Mesenchymal stem cell (in vitro differentiated cells and primary cell): ENCODE results near the gene DYRK3.

Experiments
- DNase-seq: peaks from one replicate; pipeline ENCODE4 v3.0.0-alpha.2; 2013
- H2AFZ ChIP-seq: one replicate; pipeline ENCODE4 v1.6.1; 2013; ENCODE audit warnings: low read depth, mild to moderate bottlenecking, control low read depth, inconsistent platforms, low read length, moderate library complexity
- H2AK5ac ChIP-seq: 2 replicates; pipeline ENCODE4 v1.6.1; 2013; ENCODE audit warnings: low read length, moderate library complexity, mild to moderate bottlenecking, inconsistent platforms; ENCODE audit not compliant: severe bottlenecking
- H2BK120ac ChIP-seq: one replicate; pipeline ENCODE4 v1.6.1; 2013; ENCODE audit warnings: low read depth, mild to moderate bottlenecking, inconsistent platforms, low read length, moderate library complexity
- H2BK12ac ChIP-seq, 2 experiments: one replicate each; pipeline ENCODE4 v1.6.1; 2013; ENCODE audit warnings: inconsistent platforms in 2 of 2, low read length in 2 of 2, mild to moderate bottlenecking in 2 of 2, moderate library complexity in 2 of 2, control low read depth in 1 of 2
- H2BK15ac ChIP-seq: one replicate; pipeline ENCODE4 v1.6.1; 2013; ENCODE audit warnings: mild to moderate bottlenecking, low read depth, inconsistent platforms; ENCODE audit not compliant: poor library complexity, severe bottlenecking
- H2BK5ac ChIP-seq: 2 replicates; pipeline ENCODE4 v1.6.1; 2013; ENCODE audit warnings: low read depth, mild to moderate bottlenecking, low read length, control low read depth, inconsistent platforms; ENCODE audit not compliant: poor library complexity, severe bottlenecking
- H3K14ac ChIP-seq, 2 experiments: one replicate each; pipeline ENCODE4 v1.6.1; 2013; ENCODE audit warnings: inconsistent platforms in 2 of 2, low read length in 2 of 2, control low read depth in 1 of 2, mild to moderate bottlenecking in 1 of 2, moderate library complexity in 1 of 2
- H3K18ac ChIP-seq, 2 experiments: one replicate each; pipeline ENCODE4 v1.6.1; 2013; ENCODE audit warnings: inconsistent platforms in 2 of 2, low read length in 2 of 2, control low read depth in 1 of 2, low read depth in 1 of 2, mild to moderate bottlenecking in 1 of 2
- H3K23ac ChIP-seq, 2 experiments: one replicate each; pipeline ENCODE4 v1.6.1; 2013; ENCODE audit warnings: inconsistent platforms in 2 of 2, low read length in 2 of 2, mild to moderate bottlenecking in 2 of 2, moderate library complexity in 2 of 2, control low read depth in 1 of 2
- H3K27ac ChIP-seq: 2 replicates; pipeline ENCODE4 v1.5.1; 2013; ENCODE audit warnings: mild to moderate bottlenecking, moderate library complexity, low read length, control low read depth, inconsistent platforms; ENCODE audit not compliant: poor library complexity, severe bottlenecking
- H3K27me3 ChIP-seq, 2 experiments: 2 replicates each; pipeline versions ENCODE4 v1.6.1 to v1.7.0; 2013; ENCODE audit warnings: low read length in 2 of 2, mild to moderate bottlenecking in 2 of 2, moderate library complexity in 2 of 2, control low read depth in 1 of 2, inconsistent platforms in 1 of 2; ENCODE audit not compliant: control insufficient read depth in 1 of 2, insufficient read depth in 1 of 2
- H3K36me3 ChIP-seq, 2 experiments: 2 replicates each; pipeline versions ENCODE4 v1.6.1 to v1.7.0; 2013; ENCODE audit warnings: low read length in 2 of 2, control low read depth in 1 of 2, inconsistent platforms in 1 of 2, low read depth in 1 of 2, mild to moderate bottlenecking in 1 of 2; ENCODE audit not compliant: insufficient read depth in 2 of 2, control insufficient read depth in 1 of 2
- H3K4ac ChIP-seq, 2 experiments: one replicate each; pipeline ENCODE4 v1.6.1; 2013; ENCODE audit warnings: inconsistent platforms in 2 of 2, low read length in 2 of 2, mild to moderate bottlenecking in 2 of 2, moderate library complexity in 2 of 2, control low read depth in 1 of 2, low read depth in 1 of 2
- H3K4me1 ChIP-seq: 2 replicates; pipeline ENCODE4 v1.6.1; 2013; ENCODE audit warnings: low read depth, low read length, control low read depth; ENCODE audit not compliant: control insufficient read depth, insufficient read depth
- H3K4me2 ChIP-seq: 2 replicates; pipeline ENCODE4 v1.6.1; 2013; ENCODE audit warnings: low read length, mild to moderate bottlenecking, inconsistent platforms; ENCODE audit not compliant: poor library complexity, severe bottlenecking
- H3K4me3 ChIP-seq, 2 experiments: 2 replicates each; pipeline versions ENCODE4 v1.5.1 to v1.7.0; 2013; ENCODE audit warnings: low read length in 2 of 2, mild to moderate bottlenecking in 2 of 2, control low read depth in 1 of 2, low read depth in 1 of 2; ENCODE audit not compliant: insufficient read depth in 1 of 2
- H3K79me1 ChIP-seq: replicated peaks from 2 replicates; pipeline ENCODE4 v1.6.1; 2013; ENCODE audit warnings: mild to moderate bottlenecking, control low read depth, low read length, inconsistent platforms; ENCODE audit not compliant: poor library complexity, severe bottlenecking
- H3K9ac ChIP-seq: 2 replicates; pipeline ENCODE4 v1.7.0; 2013; ENCODE audit warnings: mild to moderate bottlenecking, low read length, moderate library complexity
- H3K9me3 ChIP-seq: 2 replicates; pipeline ENCODE4 v1.7.0; 2013; ENCODE audit warnings: mild to moderate bottlenecking, low read length; ENCODE audit not compliant: control insufficient read depth
- H4K8ac ChIP-seq: one replicate; pipeline ENCODE4 v1.6.1; 2013; ENCODE audit warnings: inconsistent platforms, mild to moderate bottlenecking, low read length, moderate library complexity
- H4K91ac ChIP-seq: one replicate; pipeline ENCODE4 v1.6.1; 2013; ENCODE audit warnings: mild to moderate bottlenecking, low read length, inconsistent platforms
- WGBS: methylation state at CpG from one replicate; pipeline ENCODE4 v1.1.7; 2013; ENCODE audit warnings: mixed read lengths; 5-methylcytosine and 5-hydroxymethylcytosine counted together

DYRK3 gene

DNA sequence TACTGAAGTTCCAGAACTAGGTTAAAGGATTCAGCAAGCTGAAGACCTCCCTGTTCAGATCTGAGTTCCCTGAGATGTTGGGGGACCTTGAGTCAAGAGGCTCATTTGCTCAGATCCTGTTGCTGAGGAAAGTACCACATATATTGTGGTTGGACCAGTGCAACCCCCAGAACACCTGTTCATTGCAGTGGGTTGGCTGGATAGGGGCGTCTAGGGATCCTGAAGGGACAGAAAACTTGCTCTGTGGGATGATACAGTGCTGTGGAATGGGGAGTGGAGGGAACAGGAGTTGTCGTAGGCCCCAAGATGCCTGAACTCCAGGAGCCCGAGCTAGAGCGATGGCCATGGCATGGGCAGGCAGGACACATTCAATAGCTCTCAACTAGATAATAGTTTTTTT lies 24.8 kb downstream of the DYRK3 start:
- no peak overlapping the region for H3K14ac ChIP-seq
- 95% methylated on average over 1 of the region's 4 CpGs for WGBS

GRCh38 chr1:206661161-206661820 lies 26.0 kb downstream of the DYRK3 start:
- DNase-seq = no peak
- peaks cover 6% of the 10 kb centered on the region for H3K4me1 ChIP-seq
- no peak overlapping the region for H2AK5ac ChIP-seq
- H3K27ac ChIP-seq = no peak overlapping the region
- H3K36me3 ChIP-seq = no peaks in the 10 kb centered on the region
- H3K18ac ChIP-seq = no peak overlapping the region
- no peak overlapping the region for H3K14ac ChIP-seq
- no peak overlapping the region for H4K8ac ChIP-seq
- H3K23ac ChIP-seq = no peak overlapping the region
- H2BK12ac ChIP-seq = no peak overlapping the region
- 86% methylated on average over 9 of the region's 11 CpGs for WGBS
- peaks cover 23 to 47% of the 10 kb centered on the region in 2 experiments for H3K27me3 ChIP-seq
- H3K4me3 ChIP-seq = no peak overlapping the region
- H3K9me3 ChIP-seq = no peaks in the 10 kb centered on the region
- no peak overlapping the region for H2BK5ac ChIP-seq
- no peak overlapping the region for H3K4me2 ChIP-seq
- H3K4ac ChIP-seq = no peak overlapping the region
- no peak overlapping the region for H4K91ac ChIP-seq
- no peak overlapping the region for H2AFZ ChIP-seq
- H2BK15ac ChIP-seq = no peak overlapping the region
- no peak overlapping the region for H2BK120ac ChIP-seq
- no peak overlapping the region for H3K9ac ChIP-seq
- H3K79me1 ChIP-seq = no peaks in the 10 kb centered on the region

More for the DNA sequence above, 24.8 kb downstream of the DYRK3 start:
- Histone ChIP-seq H4K91ac (no peak overlapping the region), H3K4ac (no peak overlapping the region), H2BK120ac (no peak overlapping the region), H3K9ac (no peak overlapping the region), H3K23ac (no peak overlapping the region), H2AK5ac (no peak overlapping the region), H2AFZ (no peak overlapping the region), H3K4me2 (no peak overlapping the region), H2BK15ac (no peak overlapping the region), H3K4me1 (peaks cover 6% of the 10 kb centered on the region), H3K36me3 (peaks cover 3 to 4% of the 10 kb centered on the region in 2 experiments), H2BK12ac (no peak overlapping the region), H4K8ac (no peak overlapping the region), H3K27me3 (peaks cover 23 to 43% of the 10 kb centered on the region in 2 experiments), H3K9me3 (no peaks in the 10 kb centered on the region), H3K27ac (no peak overlapping the region), H3K4me3 (no peak overlapping the region), H2BK5ac (no peak overlapping the region), H3K79me1 (no peaks in the 10 kb centered on the region), H3K18ac (no peak overlapping the region)
- no peak for DNase-seq

DNA sequence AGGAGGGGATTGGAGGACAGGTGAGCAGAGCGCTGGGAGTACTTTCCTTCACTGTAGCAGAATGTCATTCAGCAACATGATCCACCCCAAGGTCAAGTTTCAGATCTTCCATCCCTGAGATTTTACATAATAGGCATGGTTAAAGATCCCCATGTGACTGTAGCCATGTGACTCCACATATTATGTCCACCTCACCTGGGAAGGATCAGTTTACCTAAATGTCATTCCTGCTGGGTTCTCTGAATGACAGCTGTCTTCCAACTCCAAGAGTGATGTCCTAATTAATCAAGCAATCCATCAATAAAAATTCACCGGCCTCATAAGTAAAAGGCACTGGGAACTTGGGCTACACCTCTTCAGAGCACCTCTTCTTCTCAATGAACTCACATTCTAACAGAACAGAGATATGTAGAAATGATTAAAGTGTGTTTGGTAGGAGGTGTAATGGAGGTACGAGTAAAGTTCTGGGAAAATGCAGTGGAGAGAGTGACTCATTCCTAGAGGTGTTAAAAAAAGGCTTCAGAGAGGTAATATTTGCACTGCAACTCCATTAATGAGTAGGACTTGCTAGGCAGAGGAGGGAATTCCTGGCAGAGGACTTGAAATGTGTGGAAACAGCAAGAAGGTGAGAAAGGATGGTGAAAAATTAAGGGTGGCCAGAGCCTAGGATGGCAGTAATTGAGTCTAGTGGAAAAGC lies 27.2 kb downstream of the DYRK3 start:
- no peak overlapping the region for H3K4me2 ChIP-seq
- 69% methylated on average over 2 of the region's 3 CpGs for WGBS
- no peak overlapping the region for H4K91ac ChIP-seq
- no peak for DNase-seq
- no peak overlapping the region for H3K18ac ChIP-seq
- no peaks in the 10 kb centered on the region for H3K36me3 ChIP-seq
- no peak overlapping the region for H3K4me3 ChIP-seq
- H2BK15ac ChIP-seq = no peak overlapping the region
- no peak overlapping the region for H3K9ac ChIP-seq
- H3K9me3 ChIP-seq = no peaks in the 10 kb centered on the region
- H2AK5ac ChIP-seq = no peak overlapping the region
- H3K27me3 ChIP-seq = peaks cover 23 to 42% of the 10 kb centered on the region in 2 experiments
- no peak overlapping the region for H2AFZ ChIP-seq
- H2BK5ac ChIP-seq = no peak overlapping the region
- H3K4ac ChIP-seq = no peak overlapping the region
- H2BK120ac ChIP-seq = no peak overlapping the region
- no peak overlapping the region for H2BK12ac ChIP-seq
- no peak overlapping the region for H3K14ac ChIP-seq
- H3K4me1 ChIP-seq = peaks cover 6% of the 10 kb centered on the region
- H3K23ac ChIP-seq = no peak overlapping the region
- H3K79me1 ChIP-seq = no peaks in the 10 kb centered on the region
- H4K8ac ChIP-seq = no peak overlapping the region
- no peak overlapping the region for H3K27ac ChIP-seq

DNA sequence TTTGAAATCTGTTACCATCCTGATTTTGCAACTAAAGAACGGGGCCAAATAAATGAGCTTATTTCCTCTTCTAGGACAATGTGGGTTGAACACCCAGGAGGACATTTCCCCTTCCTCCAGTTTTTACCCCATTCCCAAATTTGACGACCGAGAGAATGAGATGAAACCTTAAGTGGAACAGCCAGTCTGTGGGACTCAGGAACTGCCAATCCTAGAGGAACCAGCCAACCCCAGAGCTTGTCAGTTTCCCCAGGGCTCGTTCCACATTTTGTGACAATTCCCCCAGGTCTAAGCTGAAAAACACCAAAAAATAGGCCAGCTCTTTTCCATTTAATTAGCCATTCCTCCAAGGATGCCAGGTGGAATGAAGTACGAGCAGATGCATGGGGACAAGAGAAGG lies 28.0 kb downstream of the DYRK3 start:
- H3K9me3 ChIP-seq = no peaks in the 10 kb centered on the region
- no peak overlapping the region for H2AFZ ChIP-seq
- peaks cover 5% of the 10 kb centered on the region for H3K4me1 ChIP-seq
- H2BK15ac ChIP-seq = no peak overlapping the region
- no peak overlapping the region for H3K9ac ChIP-seq
- H4K91ac ChIP-seq = no peak overlapping the region
- no peaks in the 10 kb centered on the region for H3K79me1 ChIP-seq
- no peak overlapping the region for H3K18ac ChIP-seq
- peaks cover 23 to 39% of the 10 kb centered on the region in 2 experiments for H3K27me3 ChIP-seq
- no peak overlapping the region for H2BK120ac ChIP-seq
- no peak overlapping the region for H3K4me2 ChIP-seq
- 79% methylated on average over 5 of the region's 5 CpGs for WGBS
- no peak overlapping the region for H3K23ac ChIP-seq
- no peak overlapping the region for H3K14ac ChIP-seq
- no peak for DNase-seq
- H2BK12ac ChIP-seq = no peak overlapping the region
- no peak overlapping the region for H3K4ac ChIP-seq
- H2BK5ac ChIP-seq = no peak overlapping the region
- no peak overlapping the region for H2AK5ac ChIP-seq
- no peak overlapping the region for H4K8ac ChIP-seq
- no peak overlapping the region for H3K4me3 ChIP-seq
- H3K27ac ChIP-seq = no peak overlapping the region
- no peaks in the 10 kb centered on the region for H3K36me3 ChIP-seq
